ENCODE results near the gene ACKR2. TPM values are rescaled to one million over a fixed set of nuclear protein-coding genes. Genes with fewer than 3 reads are reported as not detected.

The ACKR2 gene
- total RNA-seq, 1 donor from 2014 or later, result 1.00 TPM

- intact Hi-C loops (cut with micrococcal nuclease), result no loop called here
Observed at GRCh38 chr3:42853056-42853455, 43.8 kb downstream of the ACKR2 start.

GRCh38 chr3:42853739-42854302 lies 44.6 kb downstream of the ACKR2 start:
- intact Hi-C loops (cut with micrococcal nuclease), result no loop called here

DNA sequence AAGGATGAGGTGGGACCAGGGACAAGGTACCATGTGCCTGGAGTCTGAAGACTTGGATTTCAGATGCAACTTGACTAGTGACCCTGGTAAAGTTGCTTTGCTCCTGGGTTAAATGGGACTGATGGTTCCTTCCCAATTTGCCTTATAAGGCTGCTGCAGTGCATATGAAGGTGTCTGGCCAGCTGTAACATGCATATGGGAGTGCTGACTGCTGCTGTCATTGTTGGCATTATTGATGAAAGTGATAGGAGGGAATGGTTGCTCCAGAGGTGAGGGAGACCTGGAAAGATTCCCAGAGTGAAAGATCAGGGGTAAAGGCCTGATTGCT lies 45.9 kb downstream of the ACKR2 start:
- intact Hi-C loops (cut with micrococcal nuclease), result no loop called here

DNA sequence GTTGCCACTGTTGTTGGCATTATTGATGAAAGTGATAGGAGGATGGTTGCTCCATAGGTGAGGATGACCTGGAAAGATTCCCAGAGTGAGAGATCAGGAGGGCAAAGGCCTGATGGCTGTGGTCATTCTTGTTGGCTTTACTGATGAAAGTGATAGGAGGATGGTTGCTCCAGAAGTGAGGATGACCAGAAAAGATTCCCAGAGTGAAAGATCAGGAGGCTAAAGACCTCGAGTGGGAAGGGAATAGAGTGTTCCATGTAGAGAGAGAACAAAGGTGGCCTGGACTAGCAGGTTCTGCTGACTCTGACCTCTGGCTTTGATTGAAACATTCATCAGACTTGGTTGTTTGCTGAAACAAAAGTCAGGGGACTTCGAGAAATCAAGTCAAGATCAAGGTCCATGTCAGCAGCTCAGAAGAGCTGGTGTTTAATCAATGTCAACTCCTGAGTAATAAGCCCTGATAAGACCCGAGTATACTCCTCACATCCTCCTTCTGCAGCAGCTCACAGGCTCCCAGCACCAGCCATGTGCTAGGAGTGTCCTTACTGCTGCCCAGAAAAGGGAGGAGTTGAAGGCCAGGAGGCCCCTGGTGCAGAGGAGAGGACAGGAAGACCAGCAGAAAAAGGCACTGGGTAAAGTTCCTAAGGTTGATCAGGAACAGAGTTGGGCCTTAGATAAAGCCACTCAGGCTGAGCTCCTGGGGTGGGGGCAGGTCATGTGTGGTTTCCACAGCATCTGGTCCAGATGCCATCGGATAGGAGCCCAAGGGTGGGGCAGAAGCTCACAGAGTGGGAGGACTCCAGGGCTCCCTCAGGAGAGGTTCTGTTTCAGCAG lies 46.5 kb downstream of the ACKR2 start:
- intact Hi-C loops (cut with micrococcal nuclease), result no loop called here

- intact Hi-C loops (cut with micrococcal nuclease), result no loop called here
Observed at GRCh38 chr3:42856544-42856943, 47.3 kb downstream of the ACKR2 start.

- intact Hi-C loops (cut with micrococcal nuclease), result no loop called here
Observed at GRCh38 chr3:42864321-42864950, 55.2 kb downstream of the ACKR2 start.

GRCh38 chr3:42865256-42865655 lies 56.0 kb downstream of the ACKR2 start:
- intact Hi-C loops (cut with micrococcal nuclease), result no loop called here

DNA sequence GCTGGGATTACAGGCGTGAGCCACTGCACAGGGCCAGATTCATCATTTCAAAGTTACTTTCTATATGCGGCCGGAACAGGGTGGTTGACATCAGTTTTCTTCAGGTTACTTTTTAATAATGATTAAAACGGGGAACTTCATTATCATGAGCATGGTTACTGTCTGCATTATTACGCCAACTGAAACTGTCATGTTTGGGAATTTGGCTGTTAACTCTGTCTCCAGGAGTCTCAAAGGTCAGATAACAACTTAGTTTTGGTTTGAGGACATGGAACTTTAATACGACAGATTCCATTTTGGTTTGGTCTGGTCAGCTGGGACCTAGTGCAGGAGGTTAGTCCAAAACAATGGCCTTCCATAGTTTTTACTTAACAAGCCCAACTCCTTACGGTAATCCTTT lies 57.9 kb downstream of the ACKR2 start:
- intact Hi-C loops (cut with micrococcal nuclease), result no loop called here

GRCh38 chr3:42868841-42869240 lies 59.6 kb downstream of the ACKR2 start:
- intact Hi-C loops (cut with micrococcal nuclease), result no loop called here

GRCh38 chr3:42871592-42872196 lies 62.4 kb downstream of the ACKR2 start:
- intact Hi-C loops (cut with micrococcal nuclease), result no loop called here

DNA sequence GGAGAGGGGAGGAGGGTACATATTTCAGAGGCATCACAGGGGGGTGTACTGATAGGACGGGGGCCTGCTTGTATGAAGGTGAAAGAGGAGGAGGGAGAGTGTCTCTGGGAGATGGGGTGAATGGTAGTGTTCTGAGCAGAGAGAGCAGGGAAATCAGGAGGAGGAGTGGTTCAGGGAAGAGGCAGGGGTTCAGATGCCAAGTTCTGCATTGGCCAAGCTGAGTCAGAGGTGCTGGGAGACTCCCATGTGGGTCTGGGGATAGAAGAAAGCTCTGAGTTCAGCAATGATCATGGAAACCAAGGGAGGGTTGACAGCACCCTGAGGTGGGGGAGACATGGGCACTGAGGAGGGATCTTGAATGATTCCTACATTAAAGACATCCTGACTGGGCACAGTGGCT lies 63.5 kb downstream of the ACKR2 start:
- intact Hi-C loops (cut with micrococcal nuclease), result no loop called here

DNA sequence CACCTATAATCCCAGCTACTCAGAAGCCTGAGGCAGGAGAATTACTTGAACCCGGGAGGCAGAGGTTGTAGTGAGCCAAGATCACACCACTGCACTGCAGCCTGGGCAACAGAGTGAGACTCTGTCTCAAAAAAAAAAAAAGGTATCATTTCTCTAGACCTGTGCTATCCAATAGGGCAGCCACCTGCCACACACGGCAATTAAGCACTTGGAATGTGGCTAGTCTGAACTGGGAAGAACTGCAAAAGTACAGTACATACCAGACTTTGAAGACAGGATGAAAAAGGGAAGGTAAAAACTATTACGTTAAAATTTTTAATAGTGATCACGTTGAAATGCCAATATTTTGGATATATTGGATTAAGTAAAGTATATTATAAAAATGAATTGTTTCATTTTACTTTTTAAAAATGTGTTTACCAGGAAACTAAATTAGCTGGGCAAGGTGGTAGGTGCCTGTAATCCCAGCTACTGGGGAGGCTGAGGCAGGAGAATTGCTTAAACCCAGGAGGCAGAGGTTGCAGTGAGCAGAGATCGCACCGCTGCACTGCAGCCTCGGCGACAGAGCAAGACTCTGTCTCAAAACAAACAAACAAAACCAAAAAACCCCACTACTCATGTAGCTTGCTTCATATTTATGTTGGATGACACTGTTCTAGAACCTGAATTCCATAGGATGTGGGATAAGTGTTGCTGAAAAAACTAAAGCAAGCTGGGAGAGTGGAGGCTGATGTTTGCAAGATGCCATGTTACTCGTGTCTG lies 64.2 kb downstream of the ACKR2 start:
- intact Hi-C loops (cut with micrococcal nuclease), result no loop called here

- intact Hi-C loops (cut with micrococcal nuclease), result no loop called here
Observed at GRCh38 chr3:42874749-42875148, 65.5 kb downstream of the ACKR2 start.

GRCh38 chr3:42875325-42876151 lies 66.3 kb downstream of the ACKR2 start, which contains the start of gene CYP8B1:
Gene CYP8B1, minus strand, starts transcription at chr3:42875879. Its CDS starts 63 bp downstream, at chr3:42875816.
- intact Hi-C loops (cut with micrococcal nuclease), result no loop called here

DNA sequence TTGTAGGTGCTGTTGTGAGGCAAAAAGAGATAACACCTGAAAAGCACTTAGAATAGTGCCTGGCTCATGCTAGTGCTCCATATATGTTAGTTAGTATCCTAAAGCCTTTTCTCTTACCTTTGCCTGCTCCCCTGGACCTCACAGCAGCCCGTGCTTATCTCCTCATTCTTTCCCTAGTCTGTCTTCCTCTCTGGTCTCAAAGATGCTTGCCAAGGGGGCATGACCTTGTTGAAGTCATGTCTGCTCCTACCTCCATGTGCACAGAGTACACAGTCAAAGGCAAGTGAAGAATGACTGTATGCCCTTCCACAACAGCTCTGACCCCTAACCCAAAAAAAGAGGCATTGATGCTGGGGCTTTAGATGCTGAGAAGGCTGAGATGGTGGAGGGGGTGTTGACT lies 67.2 kb downstream of the ACKR2 start:
- intact Hi-C loops (cut with micrococcal nuclease), result no loop called here

GRCh38 chr3:42876940-42877720 lies 67.9 kb downstream of the ACKR2 start:
- intact Hi-C loops (cut with micrococcal nuclease), result no loop called here

GRCh38 chr3:42877881-42878280 lies 68.6 kb downstream of the ACKR2 start:
- intact Hi-C loops (cut with micrococcal nuclease), result no loop called here

- intact Hi-C loops (cut with micrococcal nuclease), result loop anchor here (2.0 kb wide), 2 partner anchors 107 to 241 kb away; partner anchors contain the start of gene CCDC13
Observed at GRCh38 chr3:42880183-42880582, 70.9 kb downstream of the ACKR2 start.

GRCh38 chr3:42880601-42881451 lies 71.6 kb downstream of the ACKR2 start:
- intact Hi-C loops (cut with micrococcal nuclease), result loop anchor here (1.0 to 2.0 kb wide), 7 partner anchors 50 to 379 kb away; partner anchors contain the start of genes CCDC13, HIGD1A and VIPR1
